Bone marrow (tissue), 2 donors: ENCODE results near the gene SYCP2.

Experiments used
- DNase-seq, 2 donors: peaks; one replicate each; lab custom pipeline; 2025; lab: John Stamatoyannopoulos, UW

The SYCP2 gene

GRCh38 chr20:59821201-59821600, 112.2 kb downstream of the SYCP2 start:
- DNase-seq, result no peak

GRCh38 chr20:59820204-59821041, 113.0 kb downstream of the SYCP2 start:
- DNase-seq, result no peak

- DNase-seq, result no peak
Measured at GRCh38 chr20:59819496-59820203, 113.8 kb downstream of the SYCP2 start.

GRCh38 chr20:59818911-59819310, 114.5 kb downstream of the SYCP2 start:
- no peak for DNase-seq

GRCh38 chr20:59817846-59818615, 115.4 kb downstream of the SYCP2 start:
- DNase-seq, result no peak

GRCh38 chr20:59817406-59817805, 116.0 kb downstream of the SYCP2 start:
- no peak for DNase-seq

GRCh38 chr20:59816146-59816738, 117.2 kb downstream of the SYCP2 start:
- DNase-seq, result no peak

- no peak for DNase-seq
Measured at GRCh38 chr20:59814840-59815340, 118.5 kb downstream of the SYCP2 start.

GRCh38 chr20:59813948-59814839, 119.2 kb downstream of the SYCP2 start:
- no peak for DNase-seq
